Neural crest cell (in vitro differentiated cells): ENCODE measurements around the gene HDAC4. TPM values are rescaled to one million over a fixed set of nuclear protein-coding genes. Genes with fewer than 3 reads are reported as not detected.

Source experiments
- DNase-seq: peaks from one replicate; pipeline ENCODE4 v3.0.0; 2021; ENCODE audit warnings: low read depth, mixed read lengths, low spot score
- H3K27ac Mint-ChIP-seq: one replicate; pipeline ENCODE4 v1.8.0; 2021; ENCODE audit warnings: mild to moderate bottlenecking, mixed read lengths; ENCODE audit not compliant: unreplicated experiment
- H3K27me3 Mint-ChIP-seq: 2 replicates; pipeline ENCODE4 v1.8.0; 2021; ENCODE audit warnings: low read depth, mild to moderate bottlenecking, mixed read lengths
- H3K36me3 Mint-ChIP-seq: 2 replicates; pipeline ENCODE4 v1.8.0; 2021; ENCODE audit warnings: low read depth, mild to moderate bottlenecking, mixed read lengths
- H3K4me1 Mint-ChIP-seq: 2 replicates; pipeline ENCODE4 v1.8.0; 2021; ENCODE audit warnings: mixed read lengths
- H3K4me3 Mint-ChIP-seq: one replicate; pipeline ENCODE4 v1.8.0; 2021; ENCODE audit warnings: mild to moderate bottlenecking, mixed read lengths
- H3K9me3 Mint-ChIP-seq: 2 replicates; pipeline ENCODE4 v1.8.0; 2021; ENCODE audit warnings: mixed read lengths
- CTCF ChIP-seq: fragments of 200-600 bp; sonication (generic); conservative IDR thresholded peaks from 2 replicates; pipeline ENCODE4 v1.5.0; 2021; ENCODE audit warnings: antibody characterized with exemption, mild to moderate bottlenecking
- total RNA-seq: library from RNA; stranded (reverse); gene quantifications from 2 replicates; pipeline ENCODE4 v1.2.1, GENCODE V29; 2021

Gene HDAC4
- total RNA-seq, 1 donor from 2014 or later, result 52.1 TPM

DNA sequence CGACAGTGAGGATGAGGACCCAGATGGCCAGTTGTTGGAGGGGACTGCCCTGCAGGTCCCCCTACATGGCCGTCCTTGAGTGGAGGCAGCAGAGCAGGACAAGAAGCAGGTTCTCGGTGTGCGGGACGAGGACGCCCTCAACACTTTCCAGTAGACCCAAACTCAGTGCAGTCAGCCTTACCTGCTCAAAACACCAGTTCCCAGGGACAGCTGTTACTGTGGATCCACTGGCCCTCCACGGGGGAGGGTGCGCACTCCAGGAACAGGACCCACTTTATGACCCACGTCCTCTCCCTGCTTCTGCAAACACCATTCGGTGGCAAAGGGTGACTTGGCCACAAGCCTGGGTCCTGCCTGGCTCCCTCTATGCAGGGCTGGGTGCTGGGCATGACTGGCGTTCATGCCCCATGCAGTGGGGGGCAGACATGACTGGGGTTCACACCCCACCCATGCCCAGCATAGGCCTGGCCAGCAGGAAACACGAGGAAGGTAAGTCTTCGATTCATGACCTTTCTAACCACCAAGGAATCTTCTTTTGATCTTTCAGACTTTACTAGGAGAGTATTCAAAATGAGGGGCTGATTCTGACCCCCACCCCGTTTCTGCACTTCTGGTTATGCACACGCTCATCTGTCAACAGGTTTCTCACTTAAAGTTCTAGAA lies 233.7 kb downstream of the HDAC4 start:
- Mint-ChIP-seq H3K9me3 (peaks cover 10% of the 10 kb centered on the region), H3K36me3 (peaks cover 26% of the 10 kb centered on the region), H3K4me1 (peaks cover 22% of the 10 kb centered on the region), H3K27ac (no peak overlapping the region), H3K4me3 (no peak overlapping the region), H3K27me3 (no peaks in the 10 kb centered on the region)
- no peak for TF ChIP-seq CTCF
- no peak for DNase-seq

GRCh38 chr2:239166201-239166834 lies 234.5 kb downstream of the HDAC4 start:
- Mint-ChIP-seq H3K9me3 (peaks cover 6% of the 10 kb centered on the region), H3K27me3 (no peaks in the 10 kb centered on the region), H3K4me1 (peaks cover 22% of the 10 kb centered on the region), H3K36me3 (peaks cover 23% of the 10 kb centered on the region), H3K4me3 (peak overlapping the region; percentile 13), H3K27ac (no peak overlapping the region)
- no peak for TF ChIP-seq CTCF
- DNase-seq, result no peak

- Mint-ChIP-seq H3K4me3 (peak overlapping the region; percentile 13), H3K27me3 (no peaks in the 10 kb centered on the region), H3K36me3 (peaks cover 22% of the 10 kb centered on the region), H3K9me3 (no peaks in the 10 kb centered on the region), H3K27ac (no peak overlapping the region), H3K4me1 (peaks cover 22% of the 10 kb centered on the region)
- DNase-seq, result no peak
- TF ChIP-seq CTCF, result no peak
Measured at GRCh38 chr2:239165206-239165831, 235.5 kb downstream of the HDAC4 start.

GRCh38 chr2:239164335-239164871 lies 236.4 kb downstream of the HDAC4 start:
- peaks cover 22% of the 10 kb centered on the region for H3K4me1 Mint-ChIP-seq
- no peak for TF ChIP-seq CTCF
- no peaks in the 10 kb centered on the region for H3K27me3 Mint-ChIP-seq
- peak overlapping the region; percentile 78 for H3K27ac Mint-ChIP-seq
- DNase-seq, result no peak
- H3K9me3 Mint-ChIP-seq, result no peaks in the 10 kb centered on the region
- peaks cover 29% of the 10 kb centered on the region for H3K36me3 Mint-ChIP-seq
- H3K4me3 Mint-ChIP-seq, result no peak overlapping the region

- Mint-ChIP-seq H3K36me3 (peaks cover 28% of the 10 kb centered on the region), H3K27me3 (no peaks in the 10 kb centered on the region), H3K27ac (peak overlapping the region; percentile 67), H3K4me3 (no peak overlapping the region), H3K9me3 (no peaks in the 10 kb centered on the region), H3K4me1 (peaks cover 25% of the 10 kb centered on the region)
- no peak for DNase-seq
- TF ChIP-seq CTCF, result no peak
Measured at GRCh38 chr2:239163688-239164334, 237.0 kb downstream of the HDAC4 start.
